ENCODE data around the gene PRKAB1. TPM values are rescaled to one million over a fixed set of nuclear protein-coding genes. Genes with fewer than 3 reads are reported as not detected.

Gene PRKAB1, protein sequence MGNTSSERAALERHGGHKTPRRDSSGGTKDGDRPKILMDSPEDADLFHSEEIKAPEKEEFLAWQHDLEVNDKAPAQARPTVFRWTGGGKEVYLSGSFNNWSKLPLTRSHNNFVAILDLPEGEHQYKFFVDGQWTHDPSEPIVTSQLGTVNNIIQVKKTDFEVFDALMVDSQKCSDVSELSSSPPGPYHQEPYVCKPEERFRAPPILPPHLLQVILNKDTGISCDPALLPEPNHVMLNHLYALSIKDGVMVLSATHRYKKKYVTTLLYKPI
- 11.5 and 12.2 TPM in 2 replicates for total RNA-seq

DNA sequence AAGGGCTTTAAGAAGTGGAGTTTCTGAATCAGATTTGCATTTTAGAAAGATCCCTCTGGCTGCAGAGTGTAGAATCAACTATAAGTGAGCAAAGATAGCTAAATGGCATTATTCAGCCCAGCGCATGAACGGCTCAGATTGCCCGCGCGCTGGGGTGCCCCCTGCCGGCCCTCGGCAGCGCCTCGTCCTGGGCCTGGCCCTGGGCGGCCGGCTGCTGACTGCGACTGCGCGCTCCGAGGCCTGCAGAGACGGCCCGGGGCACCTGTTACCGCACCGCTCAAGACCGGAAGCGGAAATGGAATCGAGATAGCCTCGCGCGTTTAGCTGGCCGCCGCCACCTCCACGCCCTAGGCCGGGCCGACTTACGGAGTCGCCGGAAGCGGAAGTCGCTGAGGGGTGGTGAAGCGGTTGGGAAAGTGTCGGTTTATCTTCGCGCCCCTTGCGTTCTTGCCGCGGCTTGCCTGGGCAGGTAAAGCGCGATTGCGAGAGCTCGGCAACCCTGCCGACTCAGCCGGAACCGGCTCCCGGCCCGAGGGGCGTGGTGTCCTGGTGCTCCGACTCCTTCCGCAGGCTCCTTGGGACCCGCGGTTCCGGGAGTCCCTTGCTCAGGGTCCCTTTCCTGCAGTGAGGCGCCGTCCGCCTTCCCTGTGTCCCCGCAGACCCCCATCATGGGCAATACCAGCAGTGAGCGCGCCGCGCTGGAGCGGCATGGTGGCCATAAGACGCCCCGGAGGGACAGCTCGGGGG, at the start of gene PRKAB1:
PRKAB1 (plus strand) TSS at position 557 of the 747 bp plus-strand sequence; CDS start at position 669, 112 bp downstream.

Other genes starting within 250 kb of the PRKAB1 start
- 1.6 and 2.5 TPM in 2 replicates for gene TMEM233, start 74.4 kb upstream of the PRKAB1 start, total RNA-seq
- 5.3 and 9.7 TPM in 2 replicates for gene CIT, start 209.2 kb downstream of the PRKAB1 start, total RNA-seq